Neural progenitor cell (in vitro differentiated cells): ENCODE data around the gene TMEM50B. TPM values are rescaled to one million over a fixed set of nuclear protein-coding genes. Genes with fewer than 3 reads are reported as not detected.

Experiments used
- DNase-seq: peaks from one replicate; pipeline ENCODE4 v3.0.0-alpha.2; 2016; ENCODE audit warnings: low spot score
- H2AFZ ChIP-seq: fragments of 200-600 bp; sonication (generic); replicated peaks from 2 replicates; pipeline ENCODE4 v1.6.1; 2016; ENCODE audit warnings: antibody characterized with exemption
- H3F3A ChIP-seq: fragments of 200-600 bp; sonication (generic); 2 replicates; pipeline ENCODE4 v1.6.1; 2016; ENCODE audit warnings: antibody characterized with exemption, low read depth
- H3K27ac ChIP-seq: fragments of 200-600 bp; sonication (generic); 2 replicates; pipeline ENCODE4 v1.5.1; 2016; ENCODE audit warnings: mild to moderate bottlenecking
- H3K27me3 ChIP-seq: fragments of 200-600 bp; sonication (generic); 2 replicates; pipeline ENCODE4 v1.6.1; 2016; ENCODE audit warnings: mild to moderate bottlenecking, moderate library complexity
- H3K36me3 ChIP-seq: fragments of 200-600 bp; sonication (generic); 2 replicates; pipeline ENCODE4 v1.5.1; 2016
- H3K4me1 ChIP-seq: fragments of 200-600 bp; sonication (generic); 2 replicates; pipeline ENCODE4 v1.6.1; 2016; ENCODE audit warnings: mixed run types
- H3K4me2 ChIP-seq: fragments of 200-600 bp; sonication (generic); 2 replicates; pipeline ENCODE4 v1.6.1; 2016
- H3K4me3 ChIP-seq: fragments of 200-600 bp; sonication (generic); 2 replicates; pipeline ENCODE4 v1.5.1; 2016
- H3K79me2 ChIP-seq: fragments of 200-600 bp; sonication (generic); 2 replicates; pipeline ENCODE4 v1.6.1; 2016; ENCODE audit warnings: low read depth
- H3K9ac ChIP-seq: fragments of 200-600 bp; sonication (generic); 2 replicates; pipeline ENCODE4 v1.6.1; 2016
- H3K9me3 ChIP-seq: fragments of 200-600 bp; sonication (generic); 2 replicates; pipeline ENCODE4 v1.5.1; 2016; ENCODE audit warnings: low read depth
- H4K20me1 ChIP-seq: fragments of 200-600 bp; sonication (generic); 2 replicates; pipeline ENCODE4 v1.6.1; 2016; ENCODE audit warnings: low read depth
- H3K27ac Mint-ChIP-seq: 3 replicates; pipeline ENCODE4 v1.8.0; 2021; ENCODE audit warnings: mixed read lengths
- H3K27me3 Mint-ChIP-seq: 2 replicates; pipeline ENCODE4 v1.8.0; 2022; ENCODE audit warnings: low read depth, mild to moderate bottlenecking, inconsistent platforms, moderate library complexity, mixed read lengths; ENCODE audit not compliant: insufficient read depth
- H3K36me3 Mint-ChIP-seq: 3 replicates; pipeline ENCODE4 v1.8.0; 2021; ENCODE audit warnings: mixed read lengths
- H3K4me1 Mint-ChIP-seq: 3 replicates; pipeline ENCODE4 v1.8.0; 2021; ENCODE audit warnings: mixed read lengths
- H3K4me3 Mint-ChIP-seq: 3 replicates; pipeline ENCODE4 v1.8.0; 2021; ENCODE audit warnings: mild to moderate bottlenecking, moderate library complexity, mixed read lengths
- H3K9me3 Mint-ChIP-seq: 3 replicates; pipeline ENCODE4 v1.8.0; 2020; ENCODE audit warnings: mixed read lengths
- CTCF ChIP-seq: fragments of 200-600 bp; sonication (generic); IDR thresholded peaks from 2 replicates; pipeline ENCODE4 v1.5.1; 2017; ENCODE audit warnings: antibody characterized with exemption, mild to moderate bottlenecking
- EZH2 ChIP-seq: fragments of 200-600 bp; sonication (generic); IDR thresholded peaks from 2 replicates; pipeline ENCODE4 v1.6.1; 2017; ENCODE audit warnings: antibody characterized with exemption, mild to moderate bottlenecking, moderate library complexity
- EZH2phosphoT487 ChIP-seq: fragments of 200-600 bp; sonication (generic); IDR thresholded peaks from 2 replicates; pipeline ENCODE4 v1.6.1; 2017; ENCODE audit warnings: antibody characterized with exemption
- total RNA-seq: library from RNA; depleted of rRNA; stranded (reverse); fragments of >200 nt; gene quantifications from 2 replicates; pipeline ENCODE4 v1.2.3, GENCODE V29; 2015; ENCODE audit warnings: low replicate concordance

The TMEM50B gene
- total RNA-seq, 1 donor from 2014 or later: 31.5 TPM

DNA sequence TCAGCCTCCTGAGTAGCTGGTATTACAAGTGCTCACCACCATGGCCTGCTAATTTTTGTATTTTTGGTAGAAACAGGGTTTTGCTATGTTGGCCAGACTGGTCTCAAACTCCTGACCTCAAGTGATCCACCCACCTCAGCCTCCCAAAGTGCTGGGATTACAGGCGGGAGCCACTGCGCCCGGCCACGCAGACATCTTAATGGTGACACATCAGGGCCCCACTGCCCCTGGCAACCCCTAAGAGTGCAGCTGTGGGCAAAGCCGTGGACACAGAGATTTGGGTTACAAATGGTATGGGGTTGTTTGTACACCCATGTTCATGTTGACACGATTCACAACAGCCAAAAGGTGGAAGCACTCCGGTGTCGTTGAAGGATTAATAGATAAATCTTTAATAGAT lies 46.8 kb downstream of the TMEM50B start:
- no peaks in the 10 kb centered on the region for H3K9me3 Mint-ChIP-seq
- no peak overlapping the region for H3K27ac ChIP-seq
- no peak overlapping the region for H3K4me2 ChIP-seq
- H3K4me1 ChIP-seq: no peaks in the 10 kb centered on the region
- H3K79me2 ChIP-seq: no peaks in the 10 kb centered on the region
- no peaks in the 10 kb centered on the region for H3K9me3 ChIP-seq
- H3K27me3 ChIP-seq: no peaks in the 10 kb centered on the region
- peaks cover 30% of the 10 kb centered on the region for H3K36me3 Mint-ChIP-seq
- peaks cover 4% of the 10 kb centered on the region for H3K36me3 ChIP-seq
- H3K4me1 Mint-ChIP-seq: no peaks in the 10 kb centered on the region
- peaks cover 5% of the 10 kb centered on the region for H3K27me3 Mint-ChIP-seq
- no peaks in the 10 kb centered on the region for H4K20me1 ChIP-seq
- H3F3A ChIP-seq: peaks cover 7% of the 10 kb centered on the region
- TF ChIP-seq EZH2: no peak
- no peak for TF ChIP-seq EZH2phosphoT487
- H3K4me3 ChIP-seq: no peak overlapping the region
- DNase-seq: no peak
- H3K9ac ChIP-seq: no peak overlapping the region
- H3K27ac Mint-ChIP-seq: no peak overlapping the region
- no peak overlapping the region for H3K4me3 Mint-ChIP-seq
- H2AFZ ChIP-seq: no peak overlapping the region

DNA sequence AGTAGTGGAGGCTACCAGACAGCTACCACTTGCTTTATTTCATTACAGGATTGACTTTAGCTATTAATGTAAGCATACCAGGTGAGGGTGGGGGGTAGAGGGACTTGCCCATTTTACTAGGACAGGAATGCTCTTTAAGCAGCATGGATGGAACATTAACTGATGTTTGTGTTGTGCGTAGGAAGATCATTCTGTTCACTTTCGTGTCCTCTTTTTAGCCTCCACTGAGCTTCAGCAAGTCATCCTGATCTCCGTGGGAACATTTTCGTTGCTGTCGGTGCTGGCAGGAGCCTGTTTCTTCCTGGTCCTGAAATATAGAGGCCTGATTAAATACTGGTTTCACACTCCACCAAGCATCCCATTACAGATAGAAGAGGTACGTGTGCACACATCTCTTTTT lies 47.3 kb downstream of the TMEM50B start:
- Histone ChIP-seq H3K79me2 (no peaks in the 10 kb centered on the region), H3K9ac (no peak overlapping the region), H3K4me3 (no peak overlapping the region), H3K27me3 (no peaks in the 10 kb centered on the region), H3F3A (peaks cover 7% of the 10 kb centered on the region), H3K9me3 (no peaks in the 10 kb centered on the region), H3K27ac (no peak overlapping the region), H3K36me3 (peaks cover 4% of the 10 kb centered on the region), H2AFZ (no peak overlapping the region), H3K4me2 (no peak overlapping the region), H3K4me1 (no peaks in the 10 kb centered on the region), H4K20me1 (no peaks in the 10 kb centered on the region)
- H3K27me3 Mint-ChIP-seq: peaks cover 4% of the 10 kb centered on the region
- H3K36me3 Mint-ChIP-seq: peaks cover 29% of the 10 kb centered on the region
- no peak overlapping the region for H3K4me3 Mint-ChIP-seq
- no peak for TF ChIP-seq EZH2phosphoT487
- no peak for TF ChIP-seq CTCF
- no peak for TF ChIP-seq EZH2
- DNase-seq: no peak
- H3K27ac Mint-ChIP-seq: no peak overlapping the region
- H3K9me3 Mint-ChIP-seq: no peaks in the 10 kb centered on the region
- no peaks in the 10 kb centered on the region for H3K4me1 Mint-ChIP-seq

DNA sequence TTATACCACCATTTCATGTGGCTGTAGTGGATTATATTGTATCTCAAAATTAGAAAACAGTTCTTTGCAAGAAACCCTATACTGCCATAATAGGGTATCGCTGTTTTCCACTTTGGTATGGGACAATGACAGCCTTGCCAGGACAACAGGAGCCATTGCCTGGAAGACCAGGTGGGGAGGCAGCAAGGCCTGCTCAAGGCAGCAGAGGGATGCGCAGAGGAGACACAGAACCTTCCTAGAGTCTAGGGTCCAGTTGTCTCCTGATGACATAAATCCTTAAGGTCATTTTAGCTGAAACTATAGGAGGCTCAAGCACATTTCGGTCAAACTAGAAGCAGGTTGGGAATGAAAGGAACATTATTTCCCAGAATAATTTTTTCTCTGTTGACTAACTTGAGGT lies 48.9 kb downstream of the TMEM50B start:
- Histone ChIP-seq H3K79me2 (no peaks in the 10 kb centered on the region), H3K27ac (no peak overlapping the region), H3F3A (peaks cover 4% of the 10 kb centered on the region), H3K36me3 (peaks cover 4% of the 10 kb centered on the region), H3K4me1 (no peaks in the 10 kb centered on the region), H3K4me2 (no peak overlapping the region), H3K9ac (no peak overlapping the region), H2AFZ (no peak overlapping the region), H3K9me3 (no peaks in the 10 kb centered on the region), H3K27me3 (no peaks in the 10 kb centered on the region), H3K4me3 (no peak overlapping the region), H4K20me1 (peaks cover 4% of the 10 kb centered on the region)
- no peaks in the 10 kb centered on the region for H3K4me1 Mint-ChIP-seq
- peaks cover 30% of the 10 kb centered on the region for H3K36me3 Mint-ChIP-seq
- peaks cover 4% of the 10 kb centered on the region for H3K27me3 Mint-ChIP-seq
- H3K4me3 Mint-ChIP-seq: no peak overlapping the region
- no peak for DNase-seq
- no peak overlapping the region for H3K27ac Mint-ChIP-seq
- H3K9me3 Mint-ChIP-seq: no peaks in the 10 kb centered on the region
- TF ChIP-seq EZH2 (no peak), CTCF (no peak), EZH2phosphoT487 (no peak)

DNA sequence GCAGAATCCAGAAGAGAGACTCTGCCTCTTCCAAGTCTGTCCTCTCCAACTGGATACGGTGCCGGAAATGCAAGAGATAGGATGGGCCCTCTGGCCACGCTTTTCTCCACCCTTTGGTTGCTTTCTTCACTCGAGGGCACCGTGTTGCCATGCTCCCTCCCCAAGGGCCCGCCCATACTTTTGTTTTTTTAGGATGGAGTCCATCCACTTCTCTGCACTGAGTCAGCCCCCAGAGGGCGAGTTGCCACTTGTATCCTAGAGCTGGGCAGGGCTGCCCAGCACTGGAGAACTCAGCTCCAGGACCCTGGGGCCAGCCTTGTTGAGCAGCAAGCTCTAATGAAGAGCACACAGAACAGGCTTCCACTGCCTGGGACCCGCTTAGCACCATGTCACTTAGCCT lies 51.1 kb downstream of the TMEM50B start:
- H3K27ac ChIP-seq: no peak overlapping the region
- H3K27me3 ChIP-seq: no peaks in the 10 kb centered on the region
- H3K4me2 ChIP-seq: no peak overlapping the region
- H3K4me3 ChIP-seq: no peak overlapping the region
- no peaks in the 10 kb centered on the region for H3K9me3 ChIP-seq
- Mint-ChIP-seq H3K36me3 (peaks cover 30% of the 10 kb centered on the region), H3K9me3 (no peaks in the 10 kb centered on the region), H3K27me3 (peaks cover 4% of the 10 kb centered on the region), H3K27ac (no peak overlapping the region), H3K4me3 (no peak overlapping the region), H3K4me1 (no peaks in the 10 kb centered on the region)
- TF ChIP-seq EZH2 (no peak), CTCF (no peak), EZH2phosphoT487 (no peak)
- no peaks in the 10 kb centered on the region for H3K4me1 ChIP-seq
- H3F3A ChIP-seq: peaks cover 4% of the 10 kb centered on the region
- H3K9ac ChIP-seq: no peak overlapping the region
- peaks cover 4% of the 10 kb centered on the region for H4K20me1 ChIP-seq
- DNase-seq: no peak
- H2AFZ ChIP-seq: no peak overlapping the region
- peaks cover 4% of the 10 kb centered on the region for H3K36me3 ChIP-seq
- no peaks in the 10 kb centered on the region for H3K79me2 ChIP-seq
